ENCODE measurements around the gene PHLPP1. TPM values are rescaled to one million over a fixed set of nuclear protein-coding genes. Genes with fewer than 3 reads are reported as not detected.
A peak's percentile ranks its signal among the peaks of the same experiment; 100 is the strongest.

PHLPP1 gene
- total RNA-seq, 3 donors from 2014 or later, result 9.8 to 19.9 (median 15.4) TPM

- TF ChIP-seq POLR2AphosphoS5 (IDR thresholded peaks at IDR 0.05), result no peak
- TF ChIP-seq CTCF (IDR thresholded peaks at IDR 0.05), result no peak
- TF ChIP-seq POLR2A (IDR thresholded peaks at IDR 0.05), result no peak
- Histone ChIP-seq H3K36me3 (no peaks in the 10 kb centered on the region), H3K4me1 (peaks cover 0 to 13% of the 10 kb centered on the region in 2 donors), H3K9me3 (no peaks in the 10 kb centered on the region), H3K27me3 (no peaks in the 10 kb centered on the region), H3K27ac (peak overlapping the region; percentile 57 to 61), H3K4me3 (no peak overlapping the region)
- no peak for DNase-seq (ENCODE audit: low spot score in 2 of 2)
- intact Hi-C loops (cut with DNase I; ENCODE audit: low total_unique reads), result no loop called here
Measured at GRCh38 chr18:62751977-62752376, 36.6 kb downstream of the PHLPP1 start.

GRCh38 chr18:62754026-62754425 lies 38.7 kb downstream of the PHLPP1 start:
- Histone ChIP-seq H3K36me3 (no peaks in the 10 kb centered on the region), H3K4me1 (peaks cover 0 to 14% of the 10 kb centered on the region in 2 donors), H3K4me3 (no peak overlapping the region), H3K27ac (no peak overlapping the region), H3K9me3 (no peaks in the 10 kb centered on the region), H3K27me3 (no peaks in the 10 kb centered on the region)
- no peak for DNase-seq (ENCODE audit: low spot score in 2 of 2)
- no peak for TF ChIP-seq POLR2AphosphoS5 (IDR thresholded peaks at IDR 0.05)
- TF ChIP-seq POLR2A (IDR thresholded peaks at IDR 0.05), result no peak
- TF ChIP-seq CTCF (IDR thresholded peaks at IDR 0.05), result no peak
- intact Hi-C loops (cut with DNase I; ENCODE audit: low total_unique reads), result no loop called here

- H3K27me3 ChIP-seq, result no peaks in the 10 kb centered on the region
- intact Hi-C loops (cut with DNase I; ENCODE audit: low total_unique reads), result no loop called here
- H3K4me1 ChIP-seq, result peaks cover 0 to 14% of the 10 kb centered on the region in 2 donors
- H3K9me3 ChIP-seq, result no peaks in the 10 kb centered on the region
- H3K36me3 ChIP-seq, result no peaks in the 10 kb centered on the region
- DNase-seq (ENCODE audit: low spot score in 2 of 2), result no peak
- TF ChIP-seq POLR2AphosphoS5 (IDR thresholded peaks at IDR 0.05) (no peak), CTCF (IDR thresholded peaks at IDR 0.05) (no peak), POLR2A (IDR thresholded peaks at IDR 0.05) (no peak)
- H3K4me3 ChIP-seq, result no peak overlapping the region
- no peak overlapping the region for H3K27ac ChIP-seq
Measured at GRCh38 chr18:62755454-62755853, 40.1 kb downstream of the PHLPP1 start.

GRCh38 chr18:62755946-62756345 lies 40.6 kb downstream of the PHLPP1 start:
- no peaks in the 10 kb centered on the region for H3K36me3 ChIP-seq
- no peaks in the 10 kb centered on the region for H3K27me3 ChIP-seq
- intact Hi-C loops (cut with DNase I; ENCODE audit: low total_unique reads), result no loop called here
- no peak for DNase-seq (ENCODE audit: low spot score in 2 of 2)
- peaks cover 0 to 14% of the 10 kb centered on the region in 2 donors for H3K4me1 ChIP-seq
- no peak overlapping the region for H3K4me3 ChIP-seq
- no peak for TF ChIP-seq POLR2A (IDR thresholded peaks at IDR 0.05)
- TF ChIP-seq POLR2AphosphoS5 (IDR thresholded peaks at IDR 0.05), result no peak
- no peak for TF ChIP-seq CTCF (IDR thresholded peaks at IDR 0.05)
- H3K9me3 ChIP-seq, result no peaks in the 10 kb centered on the region
- H3K27ac ChIP-seq, result no peak overlapping the region

- Histone ChIP-seq H3K27me3 (no peaks in the 10 kb centered on the region), H3K4me1 (peaks cover 0 to 4% of the 10 kb centered on the region in 2 donors), H3K4me3 (no peak overlapping the region), H3K27ac (peak overlapping the region in 1 of 2 donors; percentile 14), H3K36me3 (no peaks in the 10 kb centered on the region), H3K9me3 (no peaks in the 10 kb centered on the region)
- no peak for TF ChIP-seq POLR2AphosphoS5 (IDR thresholded peaks at IDR 0.05)
- TF ChIP-seq POLR2A (IDR thresholded peaks at IDR 0.05), result no peak
- TF ChIP-seq CTCF (IDR thresholded peaks at IDR 0.05), result no peak
- DNase-seq (ENCODE audit: low spot score in 2 of 2), result no peak
- intact Hi-C loops (cut with DNase I; ENCODE audit: low total_unique reads), result no loop called here
Measured at GRCh38 chr18:62757399-62758010, 42.2 kb downstream of the PHLPP1 start.
